Mammary epithelial cell (primary cell): Measurements from ENCODE around the gene ATP1A2.

ENCODE experiments used
- CTCF ChIP-seq, 2 donors: IDR thresholded peaks in 1 of 2; conservative IDR thresholded peaks in 1 of 2; 2 replicates each; pipeline ENCODE4 v1.5.1; 2011 to 2012; ENCODE audit warnings: inconsistent platforms in 2 of 2, low read length in 2 of 2, mild to moderate bottlenecking in 2 of 2, control low read depth in 1 of 2, low read depth in 1 of 2; ENCODE audit not compliant: insufficient read depth in 1 of 2; ENCODE audit errors: extremely low read depth in 1 of 2
- EZH2 ChIP-seq: IDR thresholded peaks from 2 replicates; pipeline ENCODE4 v1.6.1; 2012; ENCODE audit warnings: low read length, inconsistent platforms, borderline replicate concordance

GRCh38 chr1:160134791-160135572 is 19.4 kb downstream of the ATP1A2 start:
- TF ChIP-seq CTCF (conservative IDR thresholded peaks at IDR 0.05 in 1 of 2, IDR thresholded peaks at IDR 0.05 in 1 of 2; ENCODE audit: extremely low read depth in 1 of 2, insufficient read depth in 1 of 2, low read depth in 1 of 2, low read length in 2 of 2) (no peak), EZH2 (no peak)
